HFFc6 (cell line): Measurements from ENCODE around the gene RARRES2. TPM values are rescaled to one million over a fixed set of nuclear protein-coding genes. Genes with fewer than 3 reads are reported as not detected.

Experiments used
- DNase-seq: peaks from one replicate; pipeline ENCODE4 v3.0.0-alpha.2; 2018
- H3K27ac Mint-ChIP-seq: 2 replicates; pipeline ENCODE4 v1.8.0; 2020; ENCODE audit warnings: mild to moderate bottlenecking, mixed read lengths
- H3K27me3 Mint-ChIP-seq: 2 replicates; pipeline ENCODE4 v1.8.0; 2021; ENCODE audit warnings: mild to moderate bottlenecking, moderate library complexity, mixed read lengths; ENCODE audit not compliant: insufficient read depth
- H3K36me3 Mint-ChIP-seq: 2 replicates; pipeline ENCODE4 v1.8.0; 2021; ENCODE audit warnings: low read depth, mixed read lengths
- H3K4me1 Mint-ChIP-seq: 2 replicates; pipeline ENCODE4 v1.8.0; 2020; ENCODE audit warnings: low read depth, mixed read lengths
- H3K4me3 Mint-ChIP-seq: 2 replicates; pipeline ENCODE4 v1.8.0; 2020; ENCODE audit warnings: mild to moderate bottlenecking, moderate library complexity, mixed read lengths
- H3K9me3 Mint-ChIP-seq: 2 replicates; pipeline ENCODE4 v1.8.0; 2020; ENCODE audit warnings: mild to moderate bottlenecking, mixed read lengths
- total RNA-seq, 6 experiments: library from RNA; stranded (reverse); fragmentation: NEBNext Ultra II Directional; extraction: Animal tissue kit (Norgen Biotek cat#: 25700); gene quantifications; 2 replicates in 1 of 6; 3 replicates in 5 of 6; pipeline ENCODE4 v1.2.3, GENCODE V29; 2021
- TF ChIP-seq, protein P1 (sequence below): fragments of 200-600 bp; sonication (generic); IDR thresholded peaks from 2 replicates; pipeline ENCODE4 v1.5.0; 2021; ENCODE audit warnings: antibody characterized with exemption, mild to moderate bottlenecking

RARRES2 gene
- total RNA-seq, 6 experiments from 2014 or later, result 0.28 to 0.39 TPM; not detected in 4

DNA sequence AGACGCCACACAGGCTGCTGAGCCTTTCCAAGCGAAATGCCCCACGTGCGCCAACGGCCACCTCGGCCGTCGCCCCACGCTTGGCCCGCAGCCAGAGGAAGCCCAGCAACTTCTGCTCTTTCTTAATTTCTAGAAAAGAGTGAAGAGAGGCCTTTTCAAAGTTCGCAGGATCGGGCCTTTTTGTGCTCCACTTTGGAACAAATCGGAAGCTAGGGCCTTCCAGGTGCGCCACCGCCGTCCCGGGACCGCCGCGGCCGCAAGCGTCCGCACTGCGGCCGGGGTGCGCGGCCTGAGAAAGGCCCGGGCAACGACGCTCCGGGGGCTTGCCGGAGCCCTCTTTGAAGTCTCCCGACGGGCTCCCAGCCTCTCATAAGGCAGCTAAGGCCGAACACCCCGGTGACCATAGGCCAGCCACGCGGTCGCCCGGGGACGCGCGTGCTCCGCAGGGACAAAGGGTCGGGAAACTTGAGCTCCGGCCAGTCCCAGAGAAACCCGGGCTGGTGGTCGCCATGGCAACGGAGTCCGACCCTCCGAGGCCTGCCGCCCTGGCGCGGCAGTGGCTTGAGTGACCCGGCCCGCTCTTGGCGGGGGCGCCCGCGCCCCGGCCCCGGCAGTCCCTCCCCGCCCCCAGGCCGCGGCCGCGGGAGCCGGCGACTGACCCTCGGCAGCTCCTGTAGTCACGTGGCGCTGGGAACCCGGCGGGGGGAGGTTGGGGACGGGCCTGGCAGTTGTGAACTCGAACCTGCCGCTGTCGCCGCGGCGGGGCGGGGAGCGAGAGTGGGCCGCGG lies 26.9 kb upstream of the RARRES2 start, which contains the start of gene REPIN1:
REPIN1 (plus strand) TSS at position 727 of the 788 bp plus-strand sequence. CDS start 890 bp downstream, outside the sequence.
- H3K27ac Mint-ChIP-seq, result peak within 1 kb of the TSS; percentile 98

DNA sequence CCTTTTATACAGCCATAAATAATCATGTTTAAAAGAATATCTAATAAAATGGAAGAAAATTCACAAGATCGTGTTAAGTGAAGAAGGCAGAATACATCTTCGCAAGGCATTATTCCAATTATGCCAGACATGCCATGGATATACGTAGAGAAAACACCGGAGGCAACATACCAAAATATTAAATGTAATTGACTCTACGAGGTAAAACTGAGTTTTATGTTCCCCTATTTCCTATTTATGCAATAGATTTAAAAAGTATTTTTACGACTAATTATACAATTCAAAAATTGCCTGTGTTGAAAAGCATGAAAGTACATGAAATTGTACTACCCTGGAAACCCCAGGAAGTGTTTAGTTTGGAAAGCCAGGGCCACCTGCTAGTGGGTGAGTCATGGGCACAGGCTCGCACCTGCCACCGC lies 26.3 kb upstream of the RARRES2 start:
- TF ChIP-seq, protein P1, sequence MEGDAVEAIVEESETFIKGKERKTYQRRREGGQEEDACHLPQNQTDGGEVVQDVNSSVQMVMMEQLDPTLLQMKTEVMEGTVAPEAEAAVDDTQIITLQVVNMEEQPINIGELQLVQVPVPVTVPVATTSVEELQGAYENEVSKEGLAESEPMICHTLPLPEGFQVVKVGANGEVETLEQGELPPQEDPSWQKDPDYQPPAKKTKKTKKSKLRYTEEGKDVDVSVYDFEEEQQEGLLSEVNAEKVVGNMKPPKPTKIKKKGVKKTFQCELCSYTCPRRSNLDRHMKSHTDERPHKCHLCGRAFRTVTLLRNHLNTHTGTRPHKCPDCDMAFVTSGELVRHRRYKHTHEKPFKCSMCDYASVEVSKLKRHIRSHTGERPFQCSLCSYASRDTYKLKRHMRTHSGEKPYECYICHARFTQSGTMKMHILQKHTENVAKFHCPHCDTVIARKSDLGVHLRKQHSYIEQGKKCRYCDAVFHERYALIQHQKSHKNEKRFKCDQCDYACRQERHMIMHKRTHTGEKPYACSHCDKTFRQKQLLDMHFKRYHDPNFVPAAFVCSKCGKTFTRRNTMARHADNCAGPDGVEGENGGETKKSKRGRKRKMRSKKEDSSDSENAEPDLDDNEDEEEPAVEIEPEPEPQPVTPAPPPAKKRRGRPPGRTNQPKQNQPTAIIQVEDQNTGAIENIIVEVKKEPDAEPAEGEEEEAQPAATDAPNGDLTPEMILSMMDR, result no peak
- H3K27me3 Mint-ChIP-seq, result peaks cover 4% of the 10 kb centered on the region
- peaks cover 16% of the 10 kb centered on the region for H3K4me1 Mint-ChIP-seq
- DNase-seq, result no peak
- no peaks in the 10 kb centered on the region for H3K9me3 Mint-ChIP-seq
- H3K36me3 Mint-ChIP-seq, result peaks cover 5% of the 10 kb centered on the region
- H3K27ac Mint-ChIP-seq, result peak overlapping the region; percentile 62; the same call in 1 of the 2 replicates
- peak overlapping the region; percentile 68 for H3K4me3 Mint-ChIP-seq

More for the DNA sequence above, 26.9 kb upstream of the RARRES2 start, which contains the start of gene REPIN1:
- TF ChIP-seq, protein P1, result no peak
- Mint-ChIP-seq H3K4me3 (peak within 1 kb of the TSS; percentile 96), H3K36me3 (peaks cover 5% of the 10 kb centered on the region), H3K9me3 (no peaks in the 10 kb centered on the region), H3K4me1 (peaks cover 16% of the 10 kb centered on the region), H3K27me3 (peaks cover 6% of the 10 kb centered on the region)
- DNase-seq, result peak; percentile 58

DNA sequence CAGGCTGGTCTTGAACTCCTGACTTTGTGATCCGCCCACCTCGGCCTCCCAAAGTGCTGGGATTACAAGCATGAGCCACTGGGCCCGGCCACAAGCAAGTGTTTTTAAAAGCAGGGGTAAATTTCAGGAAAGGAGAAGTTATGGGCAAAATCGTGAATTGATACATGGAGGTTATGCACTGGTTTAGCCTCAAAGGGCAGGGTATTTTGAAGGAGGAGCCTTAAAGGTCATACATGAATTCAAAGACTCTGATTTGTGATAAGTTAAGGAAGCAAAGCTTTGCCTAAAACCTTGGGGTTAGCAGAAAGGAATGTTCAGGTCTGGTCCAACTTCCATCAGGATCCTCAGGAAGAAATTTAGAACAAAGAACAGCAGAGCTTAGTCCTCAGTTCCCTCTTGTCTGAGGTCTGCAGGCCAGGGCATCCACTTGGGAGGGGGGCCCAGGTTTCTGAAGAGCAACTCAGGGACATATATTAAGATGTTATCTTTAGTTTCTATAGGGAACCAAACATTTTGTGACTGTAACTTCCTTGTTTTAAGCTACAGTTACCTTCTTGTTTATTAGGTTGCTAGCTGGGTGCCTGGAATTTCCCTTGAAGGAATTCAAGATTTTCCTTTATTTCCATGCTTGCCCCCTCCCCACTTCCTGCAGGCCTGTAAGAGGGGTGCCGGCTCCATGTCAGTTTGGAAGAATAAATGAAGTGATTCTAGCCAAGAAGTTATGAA lies 24.4 kb upstream of the RARRES2 start:
- Mint-ChIP-seq H3K36me3 (peaks cover 3% of the 10 kb centered on the region), H3K4me3 (no peak overlapping the region), H3K9me3 (no peaks in the 10 kb centered on the region), H3K4me1 (peaks cover 14% of the 10 kb centered on the region), H3K27me3 (peaks cover 3% of the 10 kb centered on the region; the same call in 1 of the 2 replicates), H3K27ac (no peak overlapping the region)
- no peak for DNase-seq
- TF ChIP-seq, protein P1, result no peak

DNA sequence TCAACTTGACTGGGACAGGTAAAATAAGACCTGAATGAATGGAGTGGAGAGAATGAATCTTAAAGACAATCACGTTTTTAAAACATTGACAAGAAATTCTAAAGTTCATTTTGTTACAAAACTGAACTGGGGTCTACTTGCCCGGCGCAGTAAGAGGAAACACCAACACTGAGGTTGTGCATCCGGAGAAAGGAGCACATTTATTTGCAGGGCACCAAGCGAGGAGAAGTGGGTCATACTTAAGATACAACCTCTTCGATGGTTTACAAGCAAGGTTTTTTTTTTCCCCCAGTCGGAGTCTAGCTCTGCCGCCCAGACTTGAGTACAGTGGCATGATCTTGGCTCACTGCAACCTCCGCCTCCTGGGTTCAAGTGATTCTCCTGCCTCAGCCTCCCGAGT lies 23.8 kb upstream of the RARRES2 start:
- Mint-ChIP-seq H3K36me3 (no peaks in the 10 kb centered on the region), H3K27ac (no peak overlapping the region), H3K27me3 (peaks cover 3% of the 10 kb centered on the region; the same call in 1 of the 2 replicates), H3K4me3 (no peak overlapping the region), H3K9me3 (no peaks in the 10 kb centered on the region), H3K4me1 (peaks cover 7% of the 10 kb centered on the region)
- TF ChIP-seq, protein P1, result no peak
- DNase-seq, result no peak

DNA sequence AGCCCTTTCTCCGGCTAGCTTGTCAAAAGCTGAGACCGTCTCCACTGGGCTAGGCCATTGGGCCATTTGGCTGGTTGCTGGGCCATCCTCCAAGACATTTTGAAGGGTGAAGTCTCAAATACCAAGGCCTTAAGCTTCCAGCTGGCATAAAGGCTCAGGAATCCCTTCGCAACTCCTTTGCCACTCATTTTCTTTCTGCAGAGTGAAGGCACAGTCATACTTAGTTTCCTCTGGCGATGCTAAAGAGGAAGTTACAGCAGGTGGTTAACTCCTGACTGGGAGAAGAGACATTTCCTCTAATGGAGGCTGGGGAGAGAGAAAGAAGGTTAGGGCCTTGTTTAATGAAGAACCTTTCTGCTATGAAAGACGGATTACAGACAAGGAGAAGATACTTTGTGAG lies 22.4 kb upstream of the RARRES2 start:
- Mint-ChIP-seq H3K4me1 (no peaks in the 10 kb centered on the region), H3K27me3 (peaks cover under 1% of the 10 kb centered on the region), H3K4me3 (no peak overlapping the region), H3K9me3 (no peaks in the 10 kb centered on the region), H3K36me3 (no peaks in the 10 kb centered on the region), H3K27ac (no peak overlapping the region)
- TF ChIP-seq, protein P1, result no peak
- no peak for DNase-seq
